ENCODE data around the gene CCNDBP1.
"Not testable (repeated sequence)": the region's sequence is repeated elsewhere in the genome, so short reads cannot be mapped to it uniquely, and the experiment has no call there.

CCNDBP1 gene, protein sequence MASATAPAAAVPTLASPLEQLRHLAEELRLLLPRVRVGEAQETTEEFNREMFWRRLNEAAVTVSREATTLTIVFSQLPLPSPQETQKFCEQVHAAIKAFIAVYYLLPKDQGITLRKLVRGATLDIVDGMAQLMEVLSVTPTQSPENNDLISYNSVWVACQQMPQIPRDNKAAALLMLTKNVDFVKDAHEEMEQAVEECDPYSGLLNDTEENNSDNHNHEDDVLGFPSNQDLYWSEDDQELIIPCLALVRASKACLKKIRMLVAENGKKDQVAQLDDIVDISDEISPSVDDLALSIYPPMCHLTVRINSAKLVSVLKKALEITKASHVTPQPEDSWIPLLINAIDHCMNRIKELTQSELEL

DNA sequence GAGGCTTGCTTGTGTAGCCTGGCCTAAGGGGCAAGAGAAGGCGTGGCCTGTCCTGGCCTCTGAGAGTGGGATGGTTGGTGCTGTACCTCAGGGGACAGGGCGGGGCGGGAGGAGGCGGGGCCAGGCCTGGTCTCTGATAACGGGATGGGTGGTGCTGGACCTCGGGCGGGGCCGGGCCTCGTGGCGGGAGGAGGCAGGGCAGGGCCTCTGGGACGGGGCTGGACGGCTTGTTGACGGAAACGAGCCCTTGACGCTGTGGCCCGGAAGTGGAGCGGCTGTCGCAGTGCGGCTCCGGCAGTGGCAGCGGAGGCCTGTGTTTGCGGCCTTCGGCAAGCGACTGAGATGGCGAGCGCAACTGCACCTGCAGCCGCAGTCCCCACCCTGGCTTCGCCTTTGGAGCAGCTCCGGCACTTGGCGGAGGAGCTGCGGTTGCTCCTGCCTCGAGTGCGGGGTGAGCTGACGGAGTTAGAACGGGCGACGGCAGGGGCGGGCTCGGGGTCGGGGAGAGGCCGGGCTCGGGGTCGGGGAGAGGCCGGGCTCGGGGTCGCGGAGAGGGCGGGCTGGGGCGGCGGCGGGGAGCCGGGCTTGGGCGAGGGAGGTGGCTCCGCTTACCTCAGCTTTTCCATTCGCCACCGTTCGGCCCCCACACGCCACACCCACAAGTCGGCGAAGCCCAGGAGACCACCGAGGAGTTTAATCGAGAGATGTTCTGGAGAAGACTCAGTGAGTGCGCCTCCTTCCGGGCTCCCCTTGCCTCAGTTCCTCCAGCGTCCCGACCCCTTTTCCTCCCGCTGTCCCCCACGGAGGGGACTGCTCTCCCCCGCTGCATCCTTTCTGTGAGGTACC is at the start of gene CCNDBP1:
Gene CCNDBP1 (plus strand): TSS at position 247 of the 846 bp plus-strand sequence. CDS start 96 bp downstream, at position 343.
- peak; percentile 85 for DNase-seq

DNA sequence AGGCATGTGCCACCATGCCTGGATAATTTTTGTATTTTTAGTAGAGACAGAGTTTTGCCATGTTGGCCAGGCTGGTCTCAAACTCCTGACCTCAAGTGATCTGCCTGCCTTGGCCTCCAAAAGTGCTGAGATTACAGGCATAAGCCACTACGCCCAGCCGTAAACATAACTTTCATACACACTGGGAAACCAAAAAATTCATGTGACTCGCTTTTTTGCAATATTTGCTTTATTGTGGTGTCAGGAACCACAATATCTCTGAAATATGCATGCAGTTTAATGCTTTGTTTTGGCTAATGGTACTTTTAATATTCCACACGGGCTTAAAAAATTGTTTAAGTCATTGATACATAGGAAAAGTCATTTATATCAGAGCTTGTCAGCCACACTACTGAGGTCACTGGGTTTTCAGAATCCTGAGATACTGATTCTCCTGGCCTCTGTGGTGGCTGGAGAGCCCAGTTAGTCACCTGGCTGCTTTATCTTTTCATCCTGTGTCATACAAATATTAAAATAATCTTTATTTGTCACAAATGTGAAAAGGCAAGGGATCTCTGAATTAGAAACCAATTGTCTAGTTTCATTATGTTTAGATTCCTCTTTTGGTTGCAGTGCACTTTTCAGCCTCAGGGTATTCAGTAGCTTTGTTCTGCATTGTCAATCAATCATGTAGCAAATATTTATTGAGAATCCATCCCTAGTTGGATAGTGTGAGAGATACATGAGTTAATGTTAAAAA is 41.8 kb upstream of the CCNDBP1 start:
- DNase-seq = no peak

DNA sequence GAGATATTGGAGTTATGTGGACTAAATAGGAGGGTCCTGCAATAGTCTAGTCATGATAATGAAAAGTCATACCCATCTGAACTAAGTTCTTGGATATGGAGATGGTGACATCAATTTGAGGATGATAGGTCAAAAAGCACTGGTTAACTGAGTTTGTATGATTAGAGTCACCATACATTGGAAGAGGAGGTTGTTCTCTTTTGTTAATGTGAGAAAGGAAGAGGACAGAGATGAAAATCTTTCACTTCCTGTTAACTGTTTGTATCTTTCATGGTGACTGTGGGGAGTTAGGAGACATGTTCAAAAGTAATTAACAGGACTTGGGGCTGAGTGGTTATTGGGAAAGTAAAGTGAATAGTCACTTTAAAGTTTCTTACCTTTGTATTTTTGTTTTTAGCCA is 40.7 kb upstream of the CCNDBP1 start:
- DNase-seq = no peak

DNA sequence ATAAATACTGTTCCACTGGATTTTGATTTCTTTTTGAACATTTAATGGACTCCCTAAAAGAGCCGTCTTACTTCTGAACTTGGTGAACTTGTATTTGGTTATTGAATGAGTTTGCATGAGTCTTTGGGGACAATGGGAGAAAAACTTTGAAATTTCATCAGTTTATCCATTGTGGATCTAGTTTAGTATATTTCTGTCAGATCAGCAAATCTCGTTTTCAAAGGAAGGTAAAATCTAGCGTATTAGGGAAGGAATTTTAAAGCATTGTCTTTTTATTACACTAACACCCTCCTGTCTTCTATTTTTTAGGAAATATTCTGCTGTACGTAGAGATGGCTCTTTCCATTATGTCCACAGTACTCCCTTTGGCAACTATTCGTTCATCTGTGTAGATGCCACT is 39.0 kb upstream of the CCNDBP1 start:
- no peak for DNase-seq

DNA sequence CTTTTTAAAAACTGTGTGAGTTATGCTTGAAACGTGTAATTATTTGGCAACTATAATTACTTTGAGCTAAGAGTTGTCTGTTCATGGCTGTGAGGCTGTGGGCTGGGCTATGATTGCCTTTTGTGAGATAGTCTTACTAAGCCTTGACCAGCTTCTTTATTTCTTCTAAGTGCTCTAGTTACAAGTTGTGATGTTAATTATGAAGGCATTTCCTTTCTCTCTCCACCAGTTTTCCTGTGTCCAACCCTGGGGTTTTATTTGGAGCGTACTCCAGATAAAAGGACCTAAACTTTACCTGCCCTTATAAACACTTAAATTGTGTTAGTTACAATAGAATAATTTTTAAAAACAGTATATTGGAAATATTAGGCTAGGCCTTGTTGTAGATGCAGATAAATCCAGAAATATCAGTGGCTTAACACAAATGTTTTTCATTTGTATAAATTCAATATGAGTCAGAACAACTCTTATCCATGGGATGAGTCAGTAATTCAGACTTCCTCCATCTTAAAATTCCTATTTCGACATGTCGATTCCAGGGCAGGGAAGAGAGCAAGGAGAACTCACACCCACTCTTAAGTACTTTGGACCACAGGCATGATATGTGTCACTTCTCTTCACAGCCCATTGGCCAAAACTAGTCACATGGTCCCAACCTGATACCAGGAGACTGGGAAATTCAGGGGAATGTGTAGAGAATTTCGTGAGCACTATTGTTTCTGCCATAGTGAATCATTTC is 34.8 kb upstream of the CCNDBP1 start:
- DNase-seq = no peak

DNA sequence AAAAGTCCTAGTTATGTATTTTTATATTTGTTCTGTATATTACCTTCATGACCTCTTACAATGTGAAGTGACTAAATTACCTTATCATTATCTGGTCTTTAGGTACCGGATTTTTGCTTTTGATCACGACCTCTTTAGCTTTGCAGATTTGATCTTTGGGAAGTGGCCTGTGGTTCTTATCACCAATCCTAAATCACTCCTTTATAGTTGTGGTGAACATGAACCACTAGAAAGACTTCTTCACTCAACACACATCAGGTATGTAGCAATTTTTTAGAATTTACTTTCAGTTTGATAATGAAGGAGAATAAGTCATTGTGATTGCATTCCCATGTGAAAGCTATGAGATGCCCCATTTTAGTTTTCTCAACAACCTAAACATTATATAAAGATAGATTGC is 33.5 kb upstream of the CCNDBP1 start:
- DNase-seq = no peak

DNA sequence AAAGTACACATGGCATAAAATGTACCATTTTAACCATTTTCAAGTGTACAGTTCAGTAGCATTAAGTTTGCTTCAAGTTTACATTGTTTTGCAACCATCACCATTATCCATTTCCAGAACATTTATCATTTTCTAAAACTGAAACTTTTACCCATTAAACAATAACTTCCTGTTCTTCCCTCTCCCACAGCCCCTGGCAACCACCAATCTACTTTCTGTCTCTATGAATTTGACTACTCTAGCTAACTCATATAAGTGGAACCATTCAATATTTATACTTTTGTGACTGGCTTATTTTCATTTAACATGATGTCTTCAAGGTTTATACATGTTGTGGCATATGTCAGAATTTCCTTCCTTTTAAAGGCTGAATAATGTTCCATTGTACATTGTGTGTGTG is 31.9 kb upstream of the CCNDBP1 start:
- DNase-seq = no peak

DNA sequence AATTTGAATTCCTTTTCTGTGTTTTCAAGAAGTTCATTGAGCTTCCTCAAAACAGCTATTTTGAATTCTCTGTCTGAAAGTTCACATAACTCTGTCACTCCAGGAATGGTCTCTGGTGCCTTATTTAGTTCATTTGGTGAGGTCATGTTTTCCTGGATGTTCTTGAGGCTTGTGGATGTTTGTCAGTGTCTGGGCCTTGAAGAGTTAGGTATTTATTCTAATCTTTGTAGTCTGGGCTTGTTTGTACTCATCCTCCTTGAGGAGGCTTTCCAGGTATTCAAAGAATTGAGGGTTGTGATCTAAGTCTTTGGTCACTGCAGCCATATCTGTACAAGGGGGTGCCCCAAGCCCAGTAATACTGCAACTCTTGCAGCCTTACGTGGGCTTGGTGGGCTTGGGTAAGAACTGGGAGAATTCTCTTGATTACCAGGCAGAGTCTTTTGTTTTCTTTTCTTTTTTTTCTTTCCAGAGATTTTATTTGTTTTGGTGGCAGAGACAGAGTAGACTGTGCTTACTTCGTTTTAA is 19.3 kb upstream of the CCNDBP1 start:
- no peak for DNase-seq

DNA sequence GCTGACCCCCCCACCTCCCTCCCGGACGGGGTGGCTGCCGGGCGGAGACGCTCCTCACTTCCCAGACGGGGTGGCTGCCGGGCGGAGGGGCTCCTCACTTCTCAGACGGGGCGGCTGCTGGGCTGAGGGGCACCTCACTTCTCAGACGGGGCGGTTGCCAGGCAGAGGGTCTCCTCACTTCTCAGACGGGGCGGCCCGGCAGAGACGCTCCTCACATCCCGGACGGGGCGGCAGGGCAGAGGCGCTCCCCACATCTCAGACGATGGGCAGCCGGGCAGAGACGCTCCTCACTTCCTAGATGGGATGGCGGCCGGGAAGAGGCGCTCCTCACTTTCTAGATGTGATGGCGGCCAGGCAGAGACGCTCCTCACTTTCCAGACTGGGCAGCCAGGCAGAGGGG is 17.9 kb upstream of the CCNDBP1 start:
- not testable (repeated sequence) for DNase-seq

DNA sequence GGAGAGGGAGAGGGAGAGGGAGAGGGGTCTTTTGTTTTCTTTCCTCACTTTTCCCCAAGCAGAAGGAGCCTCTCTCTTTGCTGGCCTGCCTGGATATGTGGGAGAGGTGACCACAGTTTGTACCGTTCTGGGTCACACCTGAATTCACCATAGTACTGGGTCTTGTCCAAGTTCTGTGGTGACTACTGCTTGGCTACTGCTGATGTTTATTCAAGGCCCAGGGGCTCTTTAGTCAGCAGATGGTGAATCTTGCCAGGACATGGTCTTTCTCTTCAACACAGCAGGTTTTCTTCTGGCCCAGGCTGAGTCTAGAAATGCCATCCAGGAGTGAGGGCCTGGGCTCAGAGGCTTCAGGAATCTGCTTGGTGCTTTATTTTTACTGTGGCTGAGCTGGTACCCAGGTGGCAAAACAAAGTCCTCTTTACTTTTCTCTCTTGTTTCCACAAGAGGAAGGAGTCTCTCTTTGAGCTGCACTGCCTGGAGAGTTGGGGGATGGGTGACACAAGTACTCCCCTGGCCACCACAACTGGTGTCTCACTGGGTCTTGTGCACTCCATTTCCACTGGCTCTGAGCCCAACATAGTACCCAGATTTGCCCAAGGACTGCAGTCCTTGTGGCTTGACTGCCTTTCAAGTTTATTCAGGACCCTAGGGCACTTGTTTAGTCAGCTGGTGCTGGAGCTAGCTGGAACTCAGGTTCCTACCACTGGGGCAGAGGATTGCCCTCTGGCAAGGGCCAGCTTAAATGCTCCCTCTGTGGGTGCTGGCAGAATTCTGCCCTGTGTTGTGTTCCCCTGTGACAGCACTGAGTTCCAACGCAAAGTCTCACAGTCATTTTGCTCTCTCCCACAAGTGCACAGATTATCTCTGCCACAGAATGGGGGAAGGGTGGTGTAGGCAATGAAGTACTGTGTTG is 16.8 kb upstream of the CCNDBP1 start:
- no peak for DNase-seq

DNA sequence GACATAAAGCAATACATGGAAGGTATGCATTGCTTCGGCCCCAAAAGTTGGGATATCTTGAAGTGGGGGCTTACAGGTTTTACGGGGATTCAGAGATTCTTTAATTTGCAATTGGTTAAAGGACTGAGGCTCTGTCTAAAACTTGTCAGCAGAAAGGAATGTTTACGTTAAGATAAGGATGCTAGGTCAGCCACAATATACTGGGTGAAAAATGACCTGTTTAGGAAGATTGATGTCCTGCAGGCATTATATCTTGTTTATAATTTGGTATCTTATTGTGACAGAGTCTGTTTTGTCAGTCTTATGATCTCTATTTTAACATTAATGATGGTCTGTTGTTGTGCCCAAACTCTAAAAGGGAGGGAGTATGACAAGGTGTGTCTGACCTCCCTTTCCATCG is 15.3 kb upstream of the CCNDBP1 start:
- no peak for DNase-seq

DNA sequence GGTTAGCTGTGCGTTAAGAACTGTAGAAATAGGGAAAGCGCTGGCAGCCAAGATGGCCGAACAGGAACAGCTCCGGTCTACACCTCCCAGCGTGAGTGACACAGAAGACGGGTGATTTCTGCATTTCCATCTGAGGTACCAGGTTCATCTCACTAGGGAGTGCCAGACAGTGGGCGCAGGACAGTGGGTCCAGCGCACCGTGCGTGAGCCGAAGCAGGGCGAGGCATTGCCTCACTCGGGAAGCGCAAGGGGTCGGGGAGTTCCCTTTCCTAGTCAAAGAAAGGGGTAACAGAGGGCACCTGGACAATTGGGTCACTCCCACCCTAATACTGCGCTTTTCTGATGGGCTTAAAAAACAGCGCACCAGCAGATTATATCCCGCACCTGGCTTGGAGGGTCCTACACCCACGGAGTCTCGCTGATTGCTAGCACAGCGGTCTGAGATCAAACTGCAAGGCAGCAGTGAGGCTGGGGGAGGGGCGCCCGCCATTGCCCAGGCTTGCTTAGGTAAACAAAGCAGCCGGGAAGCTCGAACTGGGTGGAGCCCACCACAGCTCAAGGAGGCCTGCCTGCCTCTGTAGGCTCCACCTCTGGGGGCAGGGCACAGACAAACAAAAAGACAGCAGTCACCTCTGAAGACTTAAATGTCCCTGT is 9.4 kb upstream of the CCNDBP1 start:
- not testable (repeated sequence) for DNase-seq

DNA sequence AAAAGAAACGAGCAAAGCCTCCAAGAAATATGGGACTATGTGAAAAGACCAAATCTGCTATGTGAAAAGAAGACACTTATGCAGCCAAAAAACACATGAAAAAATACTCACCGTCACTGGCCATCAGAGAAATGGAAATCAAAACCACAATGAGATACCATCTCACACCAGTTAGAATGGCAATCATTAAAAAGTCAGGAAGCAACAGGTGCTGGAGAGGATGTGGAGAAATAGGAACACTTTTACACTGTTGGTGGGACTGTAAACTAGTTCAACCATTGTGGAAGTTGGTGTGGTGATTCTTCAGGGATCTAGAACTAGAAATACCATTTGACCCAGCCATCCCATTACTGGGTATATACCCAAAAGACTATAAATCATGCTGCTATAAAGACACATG is 8.1 kb upstream of the CCNDBP1 start:
- DNase-seq = not testable (repeated sequence)

DNA sequence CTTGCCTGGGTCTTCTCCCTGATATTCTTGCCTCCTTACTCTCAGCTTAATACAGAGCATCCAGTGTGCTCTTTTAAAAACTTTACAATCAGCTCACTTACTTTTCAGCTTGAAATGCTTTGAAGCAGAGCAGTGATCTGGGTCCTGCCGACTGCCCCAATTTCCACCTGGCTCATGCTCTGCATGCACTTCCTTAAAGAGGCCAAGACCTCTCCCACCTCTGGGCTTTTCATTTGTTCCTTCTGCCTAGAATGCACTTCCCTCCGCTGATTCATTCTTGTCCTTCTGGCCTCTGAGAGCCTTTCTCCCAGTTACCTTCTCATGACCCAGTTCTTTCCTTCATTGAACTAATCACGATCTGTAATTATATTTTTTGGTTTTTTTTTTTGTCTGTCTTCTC is 1.9 kb upstream of the CCNDBP1 start:
- no peak for DNase-seq

DNA sequence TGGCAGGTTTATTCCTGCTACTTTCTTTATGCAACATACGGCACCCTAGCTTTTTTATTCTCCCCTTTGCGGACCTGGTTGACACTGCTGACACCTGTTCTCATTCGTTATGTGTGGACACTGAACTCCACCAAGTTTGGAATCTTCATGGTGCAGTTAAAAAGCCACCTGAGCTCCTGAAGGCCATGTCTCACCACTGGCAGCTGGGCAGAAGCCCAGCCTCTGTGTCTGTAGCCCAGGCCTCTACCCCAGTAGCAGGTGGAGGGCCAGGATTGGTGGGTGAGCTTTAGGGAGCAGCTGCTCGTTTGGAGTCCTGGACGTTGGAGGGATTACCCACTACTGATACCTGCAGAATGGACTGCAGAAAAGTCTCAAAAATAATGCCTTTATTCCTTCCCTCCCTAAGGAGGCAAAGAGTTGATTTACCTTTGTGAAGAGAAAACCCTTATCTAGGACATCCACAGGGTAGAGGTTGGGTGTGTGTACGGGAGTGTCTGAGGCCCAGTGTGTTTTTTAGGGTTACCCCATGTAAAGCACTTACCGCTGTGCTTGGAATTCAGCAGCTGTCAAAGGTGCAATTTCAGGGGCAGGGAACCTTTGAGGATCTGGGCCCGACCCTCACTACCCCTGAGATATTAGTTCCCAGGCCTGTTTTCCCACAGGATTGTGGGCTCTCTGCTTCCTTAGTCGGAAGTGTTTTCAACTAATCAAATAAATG is 637 bp upstream of the CCNDBP1 start:
- DNase-seq = no peak

DNA sequence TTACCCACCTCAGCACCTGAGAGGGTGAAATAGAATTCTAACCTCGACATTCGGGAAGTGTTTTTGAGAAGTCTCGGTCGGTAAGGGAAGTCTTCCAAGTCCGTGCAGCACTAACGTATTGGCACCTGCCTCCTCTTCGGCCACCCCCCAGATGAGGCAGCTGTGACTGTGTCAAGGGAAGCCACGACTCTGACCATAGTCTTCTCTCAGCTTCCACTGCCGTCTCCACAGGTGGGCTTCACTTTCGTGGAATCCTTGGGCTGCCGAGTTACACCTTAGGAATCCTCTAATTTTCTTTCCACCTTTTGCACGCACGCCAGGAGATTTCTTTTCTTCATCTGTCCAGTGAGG is 775 bp downstream of the CCNDBP1 start:
- no peak for DNase-seq

DNA sequence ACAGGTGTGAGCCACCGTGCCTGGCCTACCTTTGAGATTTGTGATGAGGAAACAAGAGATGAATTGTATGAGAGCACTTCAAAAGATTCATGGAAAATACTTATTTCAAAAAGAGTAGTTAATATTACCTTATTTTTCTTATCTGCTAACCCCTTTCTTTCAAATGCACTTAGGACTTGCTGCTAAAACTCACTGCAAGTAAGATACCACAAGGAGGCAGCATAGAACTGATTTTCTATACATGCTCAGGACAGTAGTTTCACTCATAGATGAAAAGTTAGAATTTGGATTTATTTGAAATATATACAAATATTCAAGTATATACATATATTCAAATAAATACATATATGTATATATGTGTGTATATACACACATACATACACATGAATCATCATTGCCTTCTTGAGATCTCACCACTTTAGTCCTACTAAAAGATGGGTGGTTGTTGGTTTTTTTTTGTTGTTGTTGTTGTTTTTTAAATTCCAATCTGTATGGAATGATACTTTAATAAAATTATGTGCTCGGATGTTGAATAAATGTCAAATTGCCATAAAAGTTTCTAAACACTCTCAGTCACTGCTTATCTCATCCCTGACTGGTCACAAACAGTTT is 2.4 kb downstream of the CCNDBP1 start:
- no peak for DNase-seq

DNA sequence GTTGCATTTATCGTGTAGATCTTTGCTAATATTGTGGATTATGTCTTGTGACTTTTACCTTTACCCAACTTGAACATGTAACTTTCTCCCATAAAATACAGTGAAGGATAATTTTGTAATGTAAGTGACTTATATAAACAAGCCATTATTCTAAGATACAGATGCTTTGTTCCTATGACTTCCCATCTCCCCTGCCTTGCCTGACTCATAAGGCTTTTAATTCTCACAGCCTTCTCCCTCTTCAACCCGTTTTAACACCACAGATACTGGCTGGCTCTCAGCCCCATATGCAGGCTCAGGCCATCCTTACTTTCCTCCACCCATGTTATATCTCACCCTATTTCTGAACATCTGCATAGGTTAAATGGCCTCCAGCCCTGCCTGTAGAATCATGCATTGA is 4.1 kb downstream of the CCNDBP1 start:
- no peak for DNase-seq

DNA sequence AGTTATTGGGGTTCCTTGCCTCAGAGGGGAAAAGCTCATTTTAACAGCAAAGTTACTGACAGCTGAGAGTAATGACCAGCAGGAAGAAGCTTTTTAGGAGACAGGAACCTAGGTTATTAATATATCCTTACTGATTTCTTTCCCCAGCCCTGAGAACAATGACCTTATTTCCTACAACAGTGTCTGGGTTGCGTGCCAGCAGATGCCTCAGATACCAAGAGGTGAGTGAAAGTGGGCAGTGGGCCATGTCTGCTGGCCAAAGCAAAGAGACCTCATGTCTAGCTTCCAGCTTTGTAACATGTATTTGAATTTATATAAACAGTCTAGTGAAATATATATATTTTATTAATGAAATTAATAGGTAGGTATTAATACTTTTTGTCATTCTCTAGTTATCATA is 5.0 kb downstream of the CCNDBP1 start:
- DNase-seq = no peak

DNA sequence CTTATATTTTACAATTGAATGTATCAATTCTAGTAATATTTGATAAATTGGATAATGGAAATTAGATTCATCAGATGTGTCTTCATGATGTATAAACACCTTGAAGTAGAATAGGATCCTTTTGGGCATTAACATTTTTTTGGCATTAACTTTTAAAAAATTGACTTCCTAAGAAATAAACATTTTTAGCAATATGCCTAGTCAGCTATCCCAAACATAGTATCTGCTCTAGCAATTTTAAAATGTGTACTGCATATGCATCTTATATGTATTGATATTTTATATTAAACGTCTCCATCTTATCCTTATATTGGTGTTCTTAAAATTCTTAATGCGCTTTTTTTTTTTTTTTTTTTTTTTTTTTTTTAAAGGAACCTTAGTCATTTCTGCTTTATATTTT is 8.5 kb downstream of the CCNDBP1 start:
- no peak for DNase-seq

All from left hindlimb (tissue), 1 donor.